Lower lobe of right lung (tissue), 2 donors: Measurements from ENCODE around the gene EPHA4. TPM values are rescaled to one million over a fixed set of nuclear protein-coding genes. Genes with fewer than 3 reads are reported as not detected.

Experiments
- ATAC-seq, 2 donors: fragments of 200-7000 bp; cut with Tn5 transposase; one replicate each; pipeline ENCODE4 v1.9.1; 2020 to 2022; ENCODE audit warnings: mild to moderate bottlenecking in 2 of 2, moderate library complexity in 2 of 2
- DNase-seq: peaks from one replicate; pipeline ENCODE4 v3.0.0-alpha.2; 2020
- H3K27ac ChIP-seq: fragments of 200-600 bp; one replicate; pipeline ENCODE4 v1.8.0; 2022
- H3K27me3 ChIP-seq: fragments of 200-600 bp; one replicate; pipeline ENCODE4 v1.8.0; 2022; ENCODE audit warnings: low read depth
- H3K36me3 ChIP-seq: fragments of 200-600 bp; one replicate; pipeline ENCODE4 v1.8.0; 2022; ENCODE audit warnings: mild to moderate bottlenecking
- H3K4me1 ChIP-seq: fragments of 200-600 bp; one replicate; pipeline ENCODE4 v1.8.0; 2022
- H3K4me3 ChIP-seq: fragments of 200-600 bp; one replicate; pipeline ENCODE4 v1.8.0; 2022; ENCODE audit warnings: mild to moderate bottlenecking
- H3K9me3 ChIP-seq: fragments of 200-600 bp; one replicate; pipeline ENCODE4 v1.8.0; 2022
- CTCF ChIP-seq: fragments of 200-600 bp; IDR thresholded peaks from one replicate; pipeline ENCODE4 v1.8.0; 2022; ENCODE audit warnings: antibody characterized with exemption, mild to moderate bottlenecking
- intact Hi-C: fragments of 100-400 bp; cut with DNase I; formaldehyde crosslinking; loops from one replicate; pipeline ENCODE4 v1.11.0; 2022
- total RNA-seq: library from RNA; stranded (reverse); fragmentation: NEBNext Ultra II Directional; extraction: Animal tissue kit (Norgen Biotek cat#: 25700); gene quantifications from one replicate; pipeline ENCODE4 v1.2.1, GENCODE V29; 2021
- donor health status: DM: no; HTN: yes; CAD: no; lungs with severe emphysema.

EPHA4 gene
- total RNA-seq, 1 donor from 2014 or later: 13.8 TPM

- DNase-seq: no peak
- intact Hi-C loops: no loop called here
Measured at GRCh38 chr2:221385716-221386115, 186.4 kb downstream of the EPHA4 start.

GRCh38 chr2:221381928-221382488 is 190.1 kb downstream of the EPHA4 start:
- intact Hi-C loops: no loop called here
- DNase-seq (no peak), ATAC-seq (no peak)
- H3K36me3 ChIP-seq: no peaks in the 10 kb centered on the region
- H3K4me1 ChIP-seq: no peaks in the 10 kb centered on the region
- H3K27ac ChIP-seq: no peak overlapping the region
- no peaks in the 10 kb centered on the region for H3K27me3 ChIP-seq
- no peaks in the 10 kb centered on the region for H3K9me3 ChIP-seq
- no peak overlapping the region for H3K4me3 ChIP-seq
- no peak for TF ChIP-seq CTCF

More at GRCh38 chr2:221385716-221386115, 186.4 kb downstream of the EPHA4 start:
- Histone ChIP-seq H3K4me3 (no peak overlapping the region), H3K27me3 (no peaks in the 10 kb centered on the region), H3K27ac (no peak overlapping the region), H3K4me1 (no peaks in the 10 kb centered on the region), H3K9me3 (no peaks in the 10 kb centered on the region), H3K36me3 (no peaks in the 10 kb centered on the region)
- TF ChIP-seq CTCF: no peak
- ATAC-seq: no peak

- H3K27me3 ChIP-seq: no peaks in the 10 kb centered on the region
- intact Hi-C loops: no loop called here
- TF ChIP-seq CTCF: no peak
- ATAC-seq (no peak), DNase-seq (no peak)
- no peaks in the 10 kb centered on the region for H3K36me3 ChIP-seq
- H3K4me1 ChIP-seq: no peaks in the 10 kb centered on the region
- H3K27ac ChIP-seq: no peak overlapping the region
- no peaks in the 10 kb centered on the region for H3K9me3 ChIP-seq
- H3K4me3 ChIP-seq: no peak overlapping the region
Measured at GRCh38 chr2:221380686-221381085, 191.4 kb downstream of the EPHA4 start.

GRCh38 chr2:221380062-221380461 is 192.0 kb downstream of the EPHA4 start:
- Histone ChIP-seq H3K4me1 (no peaks in the 10 kb centered on the region), H3K27me3 (no peaks in the 10 kb centered on the region), H3K9me3 (no peaks in the 10 kb centered on the region), H3K27ac (no peak overlapping the region), H3K4me3 (no peak overlapping the region), H3K36me3 (no peaks in the 10 kb centered on the region)
- ATAC-seq (no peak), DNase-seq (no peak)
- intact Hi-C loops: no loop called here
- TF ChIP-seq CTCF: no peak

GRCh38 chr2:221377597-221377996 is 194.5 kb downstream of the EPHA4 start:
- ATAC-seq (no peak), DNase-seq (no peak)
- no peaks in the 10 kb centered on the region for H3K27me3 ChIP-seq
- H3K4me3 ChIP-seq: no peak overlapping the region
- no peaks in the 10 kb centered on the region for H3K4me1 ChIP-seq
- no peaks in the 10 kb centered on the region for H3K36me3 ChIP-seq
- no peaks in the 10 kb centered on the region for H3K9me3 ChIP-seq
- intact Hi-C loops: no loop called here
- TF ChIP-seq CTCF: no peak
- no peak overlapping the region for H3K27ac ChIP-seq
